HG03064 (cell line): ENCODE results near the gene SALL3.

ENCODE experiments used
- ATAC-seq: cut with Tn5 transposase; IDR thresholded peaks from one replicate; pipeline ENCODE4 v1.9.1; 2021; ENCODE audit warnings: low read depth; ENCODE audit not compliant: unreplicated experiment

Gene SALL3

DNA sequence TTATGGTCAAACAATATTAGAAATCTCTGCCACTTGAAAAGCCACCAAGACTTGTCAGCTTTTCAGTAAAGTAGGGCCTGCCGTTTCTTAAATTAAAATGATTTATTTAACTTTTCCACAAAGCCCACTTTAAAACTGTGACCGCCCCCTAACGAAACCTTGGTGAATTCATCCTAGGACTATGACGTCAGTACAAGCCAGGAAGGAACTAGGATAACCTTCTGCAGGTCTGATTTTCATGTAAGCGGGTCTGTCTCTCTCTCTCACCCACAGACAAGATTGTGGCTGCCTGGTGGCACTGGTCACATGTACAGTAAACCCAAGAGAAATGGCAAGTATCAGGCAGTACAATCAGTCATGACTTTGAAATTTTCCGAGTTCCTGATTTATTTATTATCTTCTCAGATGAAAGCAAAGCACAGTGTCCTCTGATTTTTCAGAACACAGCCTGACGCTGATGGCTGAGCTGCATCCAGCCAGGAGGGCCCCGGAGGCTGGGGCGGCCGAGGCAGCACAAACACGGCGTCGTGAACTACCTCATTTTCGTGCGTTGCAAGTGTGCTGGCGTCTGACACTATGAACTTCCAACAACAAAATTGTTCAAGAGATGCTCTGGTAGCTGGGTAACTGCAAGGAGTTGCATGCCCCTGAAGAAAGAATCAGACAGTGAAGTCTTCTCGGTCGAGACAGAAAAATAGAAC, 18.9 kb downstream of the SALL3 start:
- ATAC-seq = no peak

DNA sequence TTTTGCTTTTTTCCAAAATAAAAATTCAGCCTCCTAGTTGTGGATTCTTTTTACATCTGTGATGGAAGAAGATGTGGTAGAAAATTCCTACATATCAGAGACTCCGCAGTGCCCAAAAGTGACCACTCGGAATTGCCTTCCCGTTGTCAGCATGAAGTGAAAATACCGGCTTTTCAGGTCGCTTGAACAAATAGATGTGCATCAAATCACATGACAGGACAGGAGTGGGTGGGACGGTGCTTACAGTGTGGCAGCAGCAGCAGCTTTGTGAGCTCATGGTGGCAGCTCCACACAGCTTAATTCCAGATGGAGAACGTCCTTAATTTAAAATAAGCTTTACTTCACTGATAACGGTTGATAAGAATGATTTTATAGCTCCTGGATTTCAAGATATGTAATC, 20.3 kb downstream of the SALL3 start:
- no peak for ATAC-seq

DNA sequence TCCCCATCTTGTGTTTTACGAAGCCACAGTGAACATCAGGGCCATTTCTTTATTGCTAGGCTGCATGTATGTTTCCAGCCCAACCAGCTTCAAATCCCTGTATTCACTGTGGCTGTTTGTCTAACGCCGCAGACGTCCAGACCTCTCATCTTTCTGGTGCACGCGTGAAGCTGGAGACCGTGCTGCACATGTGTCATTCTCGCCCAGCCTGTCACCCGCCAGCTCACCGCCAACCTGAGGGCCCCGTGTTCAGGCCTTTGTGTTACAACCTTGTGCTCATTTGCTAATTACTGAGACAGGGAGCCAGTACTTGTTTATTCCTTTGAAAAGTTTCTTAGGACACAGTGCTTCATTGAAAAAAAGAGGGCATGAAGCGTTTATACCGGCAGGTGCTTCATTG, 21.4 kb downstream of the SALL3 start:
- ATAC-seq = no peak

DNA sequence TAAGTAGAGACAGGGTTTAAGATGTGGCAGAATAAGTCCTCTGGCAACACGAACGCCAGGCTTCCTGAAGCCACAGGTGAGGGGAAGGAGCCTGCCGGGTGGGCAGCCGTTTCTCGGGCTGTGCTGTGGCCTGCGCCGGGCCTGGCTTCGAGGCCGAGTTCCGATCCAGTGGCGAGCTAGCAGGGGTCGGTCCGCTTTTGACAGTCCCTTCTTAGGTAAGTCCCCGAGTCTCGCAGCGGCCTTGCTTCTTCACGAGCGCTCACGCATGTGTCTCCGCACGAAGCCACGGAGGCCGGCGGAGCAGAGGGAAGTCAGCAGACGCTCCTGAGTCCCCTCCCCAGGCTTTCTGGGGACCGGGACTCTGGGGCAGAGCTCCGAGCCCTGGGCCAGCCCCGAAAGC, 26.0 kb downstream of the SALL3 start:
- no peak for ATAC-seq

DNA sequence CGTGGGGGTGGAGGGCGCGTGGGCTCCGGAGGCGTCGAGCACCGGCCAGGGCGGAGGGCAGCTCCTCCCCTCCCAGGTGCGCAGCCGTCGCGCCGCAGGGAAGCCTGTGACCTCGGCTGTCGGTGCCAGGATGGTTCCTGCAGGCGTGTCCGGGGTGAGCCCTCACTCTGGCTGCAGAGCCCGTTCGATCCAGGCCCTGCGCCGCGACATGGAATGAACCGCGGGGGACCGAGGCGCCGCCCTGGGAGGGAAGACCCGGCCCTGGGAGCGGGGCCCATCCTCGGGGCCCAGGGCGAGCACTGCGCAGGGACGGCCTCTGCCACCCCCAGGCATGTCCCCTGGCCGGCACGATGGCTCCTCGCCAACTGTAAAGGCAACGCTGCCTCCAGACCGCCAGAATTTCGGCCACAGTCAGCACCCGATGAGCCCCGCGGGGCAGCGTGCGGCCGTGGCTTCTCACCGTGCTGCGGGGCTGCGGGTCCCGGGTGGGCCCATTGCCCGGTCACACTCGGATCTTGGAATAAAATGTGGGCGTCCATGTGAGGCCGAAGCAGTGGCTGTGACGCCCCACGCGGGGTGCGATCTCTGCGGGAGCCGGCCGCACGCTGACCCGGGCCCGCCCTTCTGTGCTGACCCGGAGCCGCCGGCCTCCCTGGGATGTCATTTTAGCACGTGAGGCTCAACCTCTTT, 26.6 kb downstream of the SALL3 start:
- ATAC-seq = no peak

DNA sequence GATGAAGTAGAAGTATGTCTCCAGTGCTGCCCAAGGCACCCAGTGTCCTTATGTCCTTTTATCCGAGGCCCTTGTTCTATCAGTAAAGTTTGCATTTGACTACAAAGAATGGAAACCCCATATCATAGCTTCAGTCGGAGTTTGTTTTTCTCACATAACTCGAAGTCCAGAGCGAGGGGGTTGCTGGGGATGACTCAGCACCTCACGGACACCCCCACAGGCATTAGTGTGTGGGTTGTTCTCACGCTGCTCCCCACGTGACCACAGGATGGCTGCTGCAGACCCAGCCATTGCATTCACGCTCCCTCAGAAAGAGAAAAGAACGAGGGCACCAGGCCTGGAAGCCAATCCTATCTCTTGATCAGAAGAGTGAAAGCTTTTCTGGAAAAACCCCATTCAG, 27.8 kb downstream of the SALL3 start:
- ATAC-seq = no peak

DNA sequence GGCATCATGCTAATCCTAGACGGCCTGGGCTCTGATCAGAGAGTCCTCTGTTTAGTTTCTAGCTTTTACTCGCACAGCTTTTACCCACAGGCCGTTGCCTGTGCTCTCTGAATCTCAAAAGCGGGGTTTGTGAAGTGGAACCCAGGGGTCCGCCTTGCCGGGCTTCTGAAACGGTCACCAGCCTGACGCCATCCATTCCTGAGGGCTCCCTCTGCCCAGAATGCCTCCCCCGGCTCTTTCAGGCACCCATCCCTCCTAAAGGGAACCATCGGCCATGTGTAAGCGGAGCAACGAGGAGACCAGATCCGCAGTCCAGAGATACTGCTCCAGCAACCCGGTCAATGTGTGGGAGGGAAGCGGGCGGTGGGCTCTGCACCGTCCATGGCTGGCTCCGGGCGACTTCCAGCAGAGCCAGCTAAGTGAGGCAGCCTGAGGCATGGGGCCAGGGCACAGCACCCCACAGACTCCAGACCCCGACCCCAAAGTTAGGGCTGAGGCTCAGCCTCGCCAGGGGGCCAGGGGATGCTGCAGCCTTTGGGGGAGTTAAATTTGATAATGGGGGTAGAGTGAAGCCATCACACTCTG, 28.8 kb downstream of the SALL3 start:
- ATAC-seq = no peak

DNA sequence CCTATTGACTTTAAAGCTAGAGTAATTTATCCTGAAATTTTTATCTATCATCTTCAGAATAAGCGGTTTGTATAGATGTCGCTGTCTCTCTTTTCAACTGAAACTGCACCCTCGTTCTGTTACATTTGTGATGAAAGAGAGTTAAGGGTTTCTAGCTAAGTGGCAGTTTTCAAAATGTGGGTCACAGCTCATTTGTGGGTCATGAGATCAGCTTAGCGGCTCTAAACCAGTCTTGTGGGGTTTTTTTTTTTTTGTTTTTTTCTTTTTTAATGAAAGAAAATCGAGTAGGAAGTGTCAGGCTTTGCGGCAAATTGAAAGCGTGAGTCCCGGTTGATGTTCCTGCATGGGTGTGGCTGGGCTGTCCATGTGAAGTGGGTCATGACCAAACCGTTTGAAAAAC, 31.2 kb downstream of the SALL3 start:
- no peak for ATAC-seq

DNA sequence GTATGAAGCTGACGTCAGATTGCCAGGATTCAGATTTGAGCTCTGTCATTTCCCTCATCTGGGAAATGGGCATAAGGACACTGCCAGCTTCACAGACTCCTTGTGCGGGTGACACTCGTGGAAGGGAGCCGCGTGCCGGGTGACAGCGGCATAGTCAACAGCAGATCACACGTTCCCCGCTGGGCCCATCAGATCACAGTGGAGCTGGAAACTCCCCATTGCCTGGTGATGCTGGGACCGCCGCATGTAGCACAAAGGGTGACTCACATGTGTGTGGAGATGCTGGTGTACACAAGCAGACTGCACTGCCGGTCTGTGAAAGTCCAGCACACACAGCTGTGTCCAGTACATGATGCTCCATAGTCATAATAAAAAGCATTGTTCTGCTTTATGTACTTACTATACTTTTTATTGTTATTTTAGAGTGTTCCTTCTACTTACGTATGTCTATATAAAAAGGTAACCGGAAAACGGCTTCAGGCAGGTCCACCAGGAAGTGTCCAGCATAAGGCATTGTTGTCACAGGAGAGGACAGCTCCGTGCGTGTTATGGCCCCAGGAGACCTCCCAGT, 31.8 kb downstream of the SALL3 start:
- ATAC-seq = no peak

DNA sequence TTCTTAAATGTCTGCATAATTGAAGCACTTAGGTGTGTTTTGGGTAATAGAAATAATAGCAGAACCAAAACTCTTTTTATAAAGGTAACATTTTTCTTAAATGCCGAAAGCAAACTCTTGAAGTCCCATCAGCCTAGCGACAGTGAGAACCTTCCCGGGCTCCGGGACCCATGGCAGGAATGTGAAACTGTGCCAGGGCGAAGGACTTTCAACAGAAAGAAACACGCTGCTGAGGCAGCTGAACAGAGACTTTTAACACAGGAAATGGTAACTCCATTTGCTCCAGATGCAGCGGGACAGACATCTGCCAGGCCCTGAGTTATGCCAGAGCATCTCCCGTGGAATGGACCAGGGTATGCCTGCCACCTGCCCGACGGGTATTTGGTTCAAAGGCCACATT, 34.3 kb downstream of the SALL3 start:
- ATAC-seq = no peak

DNA sequence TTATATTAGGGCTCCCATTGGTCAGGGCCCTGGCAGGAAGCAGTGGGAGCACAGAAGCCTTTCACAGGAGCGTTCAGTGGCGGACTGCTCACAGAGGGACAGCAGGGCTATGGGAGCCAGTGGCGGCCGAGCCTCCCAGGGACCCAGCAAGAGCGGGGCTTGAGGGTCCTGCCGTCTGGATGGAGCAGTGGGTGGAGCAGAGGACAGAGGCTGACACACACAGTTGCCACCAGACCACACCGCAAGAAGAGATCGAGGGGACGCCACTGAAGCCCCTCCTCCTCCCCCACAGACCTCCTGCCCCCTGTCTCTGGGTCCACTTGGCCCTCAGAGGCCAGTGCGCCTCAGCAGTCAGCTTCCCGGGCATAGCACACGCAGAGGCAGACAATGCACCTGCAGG, 39.3 kb downstream of the SALL3 start:
- no peak for ATAC-seq

DNA sequence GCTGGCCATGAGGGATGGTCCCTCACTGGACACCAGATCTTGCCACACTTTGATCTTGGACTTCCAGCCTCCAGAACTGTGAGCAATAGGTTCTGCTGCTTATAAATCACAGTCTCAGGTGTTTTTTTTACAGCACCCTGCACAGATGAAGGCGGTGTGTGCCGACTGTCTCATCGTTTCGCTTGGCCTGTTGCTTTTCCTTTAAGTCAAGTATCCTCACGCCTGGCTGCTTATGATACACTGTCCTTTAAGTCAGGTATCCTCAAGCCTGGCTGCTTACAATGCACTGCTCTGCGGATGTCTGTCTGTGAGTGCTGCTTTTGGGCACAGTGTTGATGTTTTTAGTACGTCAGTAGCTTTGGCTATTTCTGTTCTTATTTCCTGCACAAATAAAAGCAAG, 40.3 kb downstream of the SALL3 start:
- no peak for ATAC-seq

DNA sequence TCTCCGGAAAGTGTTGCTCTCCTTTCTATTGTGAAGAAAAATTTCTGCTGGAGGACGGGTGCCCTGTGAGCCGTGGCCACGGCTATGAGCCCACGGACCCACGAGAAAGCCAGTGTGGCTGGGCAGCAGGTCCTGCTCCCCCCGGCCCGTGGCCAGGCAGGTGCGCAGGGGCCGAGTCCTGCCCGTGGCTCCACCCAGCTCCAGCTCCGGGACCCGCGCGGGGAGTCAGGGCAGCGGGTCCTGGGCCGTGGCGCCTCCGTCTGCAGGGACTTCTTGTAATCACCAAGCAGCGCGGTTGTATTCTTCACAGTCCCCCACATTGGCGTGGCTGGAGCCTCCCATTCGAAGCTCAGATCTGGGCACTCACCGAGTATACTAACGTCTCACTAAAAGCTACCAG, 43.0 kb downstream of the SALL3 start:
- ATAC-seq = no peak

DNA sequence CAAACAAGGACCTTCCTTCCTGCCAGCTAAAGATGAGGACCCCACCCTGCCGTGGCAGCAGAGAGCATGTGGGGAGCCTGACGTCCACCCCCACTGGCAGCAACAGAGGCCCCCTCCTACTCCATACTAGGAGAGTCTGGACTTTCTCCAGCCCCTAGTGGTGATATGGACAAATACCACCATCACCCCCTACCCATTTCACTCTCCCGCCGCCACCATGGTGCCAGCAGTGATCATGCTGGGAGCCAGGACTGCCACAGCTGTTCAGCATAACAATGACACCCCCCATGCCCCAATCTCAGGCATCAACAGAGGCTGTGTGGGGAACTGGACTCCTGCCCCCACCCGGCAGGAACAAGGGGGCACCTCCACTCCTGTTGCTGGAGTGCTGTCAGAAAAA, 46.9 kb downstream of the SALL3 start:
- ATAC-seq = no peak

DNA sequence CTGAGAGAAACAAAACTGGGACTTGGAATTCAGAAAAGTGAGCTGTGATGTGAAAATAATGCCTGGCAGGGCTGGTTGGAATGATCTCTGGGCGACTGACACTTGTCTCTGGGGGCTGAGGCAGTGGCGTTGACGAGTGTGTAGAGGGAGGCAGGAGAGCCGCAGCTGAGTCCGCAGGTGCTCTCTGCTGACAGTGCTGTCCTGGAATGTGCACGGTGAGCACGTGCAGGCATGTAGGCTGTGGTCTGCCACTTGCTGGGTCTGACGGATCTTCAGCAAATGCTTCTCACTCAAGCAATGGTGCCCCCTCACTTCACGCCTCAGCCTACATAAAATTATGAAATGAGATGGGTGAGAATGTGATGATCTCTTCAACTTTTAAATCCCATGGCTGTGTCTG, 51.1 kb downstream of the SALL3 start:
- no peak for ATAC-seq

DNA sequence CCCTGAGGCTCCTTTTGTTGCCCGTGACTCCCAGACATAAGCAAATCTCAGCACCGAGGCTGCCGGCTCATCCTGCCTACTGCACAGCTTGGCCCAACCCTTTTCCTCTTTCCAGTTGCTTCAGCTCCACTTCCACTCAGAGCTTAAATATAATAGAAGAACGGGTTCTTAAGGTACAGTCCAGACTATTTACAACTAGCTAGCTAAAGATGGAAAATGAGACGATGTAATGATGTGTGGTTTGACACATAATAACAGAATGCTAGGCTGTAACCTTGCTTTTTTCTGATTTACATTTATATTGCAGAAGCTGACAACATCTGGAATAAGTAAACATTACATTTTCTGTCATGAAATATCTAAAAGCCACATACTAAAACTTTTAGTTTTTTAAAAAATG, 62.7 kb downstream of the SALL3 start:
- ATAC-seq = no peak

DNA sequence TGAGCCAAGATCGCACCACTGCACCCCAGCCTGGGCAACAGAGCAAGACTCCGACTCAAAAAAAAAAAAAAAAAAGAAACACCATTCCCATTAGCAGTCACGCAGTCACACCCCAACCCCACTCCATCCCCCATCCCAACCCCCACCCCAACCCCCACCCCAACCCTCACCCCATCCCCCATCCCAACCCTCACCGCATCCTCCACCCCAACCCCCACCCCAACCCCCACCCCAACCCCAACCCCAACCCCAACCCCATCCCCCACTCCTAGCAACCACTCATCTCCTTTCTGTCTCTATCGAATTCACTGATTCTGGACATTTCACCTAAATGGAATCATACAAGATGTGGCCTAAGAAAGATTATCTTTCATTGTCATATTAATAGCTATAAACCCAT, 63.7 kb downstream of the SALL3 start:
- no peak for ATAC-seq

DNA sequence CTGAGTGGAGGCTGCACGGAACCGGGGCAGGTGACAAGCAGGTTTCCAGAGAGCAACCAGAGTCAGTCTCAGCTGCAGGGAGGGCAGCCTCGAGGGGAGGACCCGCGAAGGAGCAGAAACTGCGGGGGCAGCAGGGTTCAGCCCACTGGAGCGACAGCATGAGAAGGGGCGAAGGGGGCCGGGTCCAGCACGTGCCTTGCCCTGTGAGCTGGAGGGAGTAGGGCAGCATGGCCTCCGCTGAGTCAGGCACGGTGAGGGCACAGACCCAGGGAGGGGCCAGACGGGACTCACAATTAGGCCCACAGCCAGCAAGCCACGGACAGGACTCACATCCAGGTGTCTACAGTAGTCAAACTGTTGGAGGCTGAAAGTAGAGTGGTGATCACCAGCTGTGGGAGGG, 66.9 kb downstream of the SALL3 start:
- no peak for ATAC-seq

DNA sequence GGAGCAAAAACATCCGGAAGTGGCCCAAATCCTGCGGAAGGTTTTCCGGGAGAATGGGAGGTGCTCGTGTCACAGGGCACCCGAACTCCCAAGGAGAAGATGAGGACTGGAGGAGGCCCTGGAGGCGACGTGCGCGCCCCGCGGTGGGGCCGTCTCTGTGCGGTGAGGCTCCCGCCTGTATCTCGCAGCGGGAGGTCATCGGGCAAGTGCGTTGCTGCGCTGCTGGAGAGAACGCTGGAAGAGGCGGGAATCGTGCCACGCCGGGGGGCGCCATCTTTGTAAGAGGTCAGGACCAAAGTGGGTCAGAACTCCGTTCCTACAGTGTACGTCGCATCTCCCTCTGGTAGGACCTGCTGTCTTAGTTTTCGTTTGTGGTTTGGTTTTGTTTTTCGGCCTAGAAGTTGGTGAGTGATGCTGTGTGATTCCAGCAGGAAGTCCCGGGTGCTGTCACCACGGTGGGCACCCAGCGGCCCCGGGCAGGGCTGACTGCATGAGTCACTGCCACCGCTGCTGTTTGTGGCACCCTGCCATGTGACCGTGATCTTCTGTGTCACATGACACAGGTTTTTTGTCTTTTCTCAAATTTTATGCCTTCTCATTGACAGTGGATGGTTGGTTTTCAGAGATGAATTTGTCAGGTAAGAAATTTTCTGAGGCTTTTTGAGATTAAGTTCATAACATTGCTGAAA, 68.1 kb downstream of the SALL3 start:
- ATAC-seq = no peak

DNA sequence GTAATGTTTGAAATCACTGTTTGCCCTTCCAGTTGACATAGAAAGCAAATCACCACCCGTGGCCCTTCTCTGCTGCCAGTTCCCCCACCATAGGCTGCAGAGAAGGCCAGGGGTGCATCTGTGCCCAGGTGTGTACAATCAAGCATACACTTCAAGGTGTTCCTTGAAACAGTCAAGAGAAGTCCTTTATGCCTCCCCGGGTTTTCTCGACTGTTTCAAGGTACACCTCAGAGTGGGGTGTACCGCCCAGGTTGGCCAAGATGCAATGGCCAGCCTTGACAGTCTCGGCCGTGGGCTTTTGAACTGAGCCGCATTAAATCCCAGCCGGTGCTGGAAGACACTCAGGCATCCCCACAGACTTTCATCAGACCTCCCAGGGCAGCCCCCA, 68.6 kb downstream of the SALL3 start:
- no peak for ATAC-seq

DNA sequence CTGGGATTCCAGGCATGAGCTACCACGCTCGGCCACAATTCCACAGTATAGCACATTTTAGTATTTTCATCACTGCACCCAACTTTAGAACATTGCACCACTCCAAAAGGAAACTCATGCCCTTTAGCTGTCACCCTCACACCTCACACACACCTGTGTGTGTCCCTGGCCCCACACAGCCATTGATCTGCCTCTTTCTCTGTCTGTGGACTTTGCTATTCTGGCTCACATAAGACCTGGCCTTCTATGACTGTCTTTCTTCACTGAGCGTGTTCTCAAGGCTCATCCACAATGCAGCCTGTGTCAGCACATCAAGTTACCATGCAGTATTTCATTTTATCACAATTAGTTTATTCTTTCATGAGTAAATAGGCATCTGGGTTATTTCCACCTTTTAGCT, 69.9 kb downstream of the SALL3 start:
- ATAC-seq = no peak
